GF-D8 (cell line): ENCODE data around the gene CDK6.

ENCODE experiments used
- DNase-seq: peaks from one replicate; lab custom pipeline; 2025; lab: John Stamatoyannopoulos, UW

CDK6 gene

GRCh38 chr7:92736870-92737269 lies 99.5 kb downstream of the CDK6 start:
- DNase-seq, result no peak

GRCh38 chr7:92735707-92736106 lies 100.7 kb downstream of the CDK6 start:
- DNase-seq, result no peak

- peak; percentile 83 for DNase-seq
Observed at GRCh38 chr7:92732316-92733036, 103.9 kb downstream of the CDK6 start.

- DNase-seq, result peak; percentile 73
Observed at GRCh38 chr7:92731335-92732063, 104.9 kb downstream of the CDK6 start.

GRCh38 chr7:92730808-92731207 lies 105.6 kb downstream of the CDK6 start:
- no peak for DNase-seq

- no peak for DNase-seq
Observed at GRCh38 chr7:92729751-92730150, 106.6 kb downstream of the CDK6 start.

- DNase-seq, result no peak
Observed at GRCh38 chr7:92729172-92729571, 107.2 kb downstream of the CDK6 start.

GRCh38 chr7:92727755-92728154 lies 108.6 kb downstream of the CDK6 start:
- no peak for DNase-seq

- no peak for DNase-seq
Observed at GRCh38 chr7:92725161-92725925, 111.0 kb downstream of the CDK6 start.

GRCh38 chr7:92723943-92724342 lies 112.4 kb downstream of the CDK6 start:
- peak; percentile 52 for DNase-seq

- no peak for DNase-seq
Observed at GRCh38 chr7:92723205-92723604, 113.2 kb downstream of the CDK6 start.

- DNase-seq, result no peak
Observed at GRCh38 chr7:92722541-92722940, 113.8 kb downstream of the CDK6 start.

- no peak for DNase-seq
Observed at GRCh38 chr7:92720604-92721350, 115.6 kb downstream of the CDK6 start.

- DNase-seq, result no peak
Observed at GRCh38 chr7:92717993-92718716, 118.2 kb downstream of the CDK6 start.

GRCh38 chr7:92717623-92717992 lies 118.8 kb downstream of the CDK6 start:
- no peak for DNase-seq

- no peak for DNase-seq
Observed at GRCh38 chr7:92716825-92717580, 119.4 kb downstream of the CDK6 start.

GRCh38 chr7:92715963-92716362 lies 120.4 kb downstream of the CDK6 start:
- no peak for DNase-seq

- DNase-seq, result no peak
Observed at GRCh38 chr7:92714767-92715166, 121.6 kb downstream of the CDK6 start.

- DNase-seq, result no peak
Observed at GRCh38 chr7:92714280-92714679, 122.1 kb downstream of the CDK6 start.

GRCh38 chr7:92709912-92710311 lies 126.5 kb downstream of the CDK6 start:
- no peak for DNase-seq

GRCh38 chr7:92709150-92709549 lies 127.2 kb downstream of the CDK6 start:
- DNase-seq, result no peak
